HepG2 (cell line): ENCODE data around the gene C11orf68. TPM values are rescaled to one million over a fixed set of nuclear protein-coding genes. Genes with fewer than 3 reads are reported as not detected.

ENCODE experiments used
- ATF1 ChIP-seq: IDR thresholded peaks from 2 replicates; pipeline ENCODE4 v1.6.1; 2016; ENCODE audit warnings: mild to moderate bottlenecking, control low read depth
- BRCA1 ChIP-seq: sonication (generic); formaldehyde crosslinking; IDR thresholded peaks from 2 replicates; pipeline ENCODE4 v1.4.0; 2020; ENCODE audit warnings: missing genetic modification reagents
- BRD4 ChIP-seq: sonication (generic); formaldehyde crosslinking; IDR thresholded peaks from 2 replicates; pipeline ENCODE4 v1.4.0; 2020; ENCODE audit warnings: missing genetic modification reagents
- EHMT2 ChIP-seq: fragments of 200-600 bp; sonication (generic); IDR thresholded peaks from 2 replicates; pipeline ENCODE4 v1.7.0; 2017; ENCODE audit warnings: antibody characterized with exemption, low read depth, low read length, borderline replicate concordance
- GPN1 ChIP-seq: sonication (generic); formaldehyde crosslinking; IDR thresholded peaks from 2 replicates; pipeline ENCODE4 v1.5.1; 2020; ENCODE audit warnings: missing genetic modification reagents, borderline replicate concordance
- MAFG ChIP-seq: sonication (generic); formaldehyde crosslinking; IDR thresholded peaks from 2 replicates; pipeline ENCODE4 v1.5.1; 2020; ENCODE audit warnings: mild to moderate bottlenecking, missing genetic modification reagents
- NR0B2 ChIP-seq: sonication (generic); formaldehyde crosslinking; IDR thresholded peaks from 2 replicates; pipeline ENCODE4 v1.4.0; 2020; ENCODE audit warnings: mild to moderate bottlenecking, missing genetic modification reagents
- PAX8 ChIP-seq: sonication (generic); formaldehyde crosslinking; IDR thresholded peaks from 2 replicates; pipeline ENCODE4 v1.8.0; 2022; ENCODE audit warnings: mild to moderate bottlenecking, missing genetic modification reagents, borderline replicate concordance
- REXO4 ChIP-seq: sonication (generic); formaldehyde crosslinking; IDR thresholded peaks from 2 replicates; pipeline ENCODE4 v1.8.0; 2022; ENCODE audit warnings: missing genetic modification reagents, mild to moderate bottlenecking, borderline replicate concordance
- SATB2 ChIP-seq: sonication (generic); formaldehyde crosslinking; IDR thresholded peaks from 2 replicates; pipeline ENCODE4 v1.5.0; 2020; ENCODE audit warnings: missing genetic modification reagents
- SUZ12 ChIP-seq: fragments of 150-350 bp; IDR thresholded peaks from 2 replicates; pipeline ENCODE4 v1.6.1; 2014; ENCODE audit warnings: low read depth, low read length
- SYNCRIP ChIP-seq: fragments of 200-400 bp; formaldehyde crosslinking; IDR thresholded peaks from 2 replicates; pipeline ENCODE4 v1.6.1; 2018; ENCODE audit warnings: mild to moderate bottlenecking, low read depth, low read length; ENCODE audit not compliant: insufficient read depth
- TRIM22 ChIP-seq: fragments of 450-650 bp; IDR thresholded peaks from 2 replicates; pipeline ENCODE4 v1.6.1; 2017
- ZEB1 ChIP-seq: IDR thresholded peaks from 2 replicates; pipeline ENCODE4 v1.6.1; 2012; ENCODE audit warnings: mild to moderate bottlenecking, low read depth, inconsistent platforms; ENCODE audit not compliant: insufficient replicate concordance
- ZNF235 ChIP-seq: sonication (generic); formaldehyde crosslinking; IDR thresholded peaks from 2 replicates; pipeline ENCODE4 v1.8.1; 2023; ENCODE audit warnings: mild to moderate bottlenecking, missing genetic modification reagents, borderline replicate concordance
- ZNF484 ChIP-seq: sonication (generic); formaldehyde crosslinking; IDR thresholded peaks from 2 replicates; pipeline ENCODE4 v1.5.1; 2020; ENCODE audit warnings: mild to moderate bottlenecking, low read depth, missing genetic modification reagents, borderline replicate concordance
- ZNF549 ChIP-seq: sonication (generic); formaldehyde crosslinking; IDR thresholded peaks from 2 replicates; pipeline ENCODE4 v1.5.0; 2020; ENCODE audit warnings: missing genetic modification reagents
- ZNF749 ChIP-seq: sonication (generic); formaldehyde crosslinking; IDR thresholded peaks from 2 replicates; pipeline ENCODE4 v1.8.0; 2022; ENCODE audit warnings: mild to moderate bottlenecking, missing genetic modification reagents, moderate library complexity, borderline replicate concordance
- polyA plus RNA-seq, 8 experiments: library from polyadenylated mRNA; depleted of rRNA in 3 of 8; stranded (reverse) in 7 of 8; unstranded in 1 of 8; fragments of >200 nt; fragmentation: Illumina TruSeq in 4 of 8; extraction: Trizol in 4 of 8; gene quantifications; 2 replicates each; pipeline versions ENCODE4 v1.2.1 to v1.2.3, GENCODE V29; 2011 to 2016; ENCODE audit warnings: low read depth in 4 of 8, missing spikeins in 1 of 8, mixed read lengths in 1 of 8; ENCODE audit not compliant: insufficient read depth in 1 of 8
- total RNA-seq, 5 experiments: library from RNA; depleted of rRNA; stranded (reverse); fragments of >200 nt; fragmentation: Illumina TruSeq; extraction: Trizol; gene quantifications; 2 replicates each; pipeline ENCODE4 v1.2.3, GENCODE V29; 2016; ENCODE audit warnings: low read depth in 1 of 5
- TF ChIP-seq, protein P1 (sequence below): sonication (generic); formaldehyde crosslinking; IDR thresholded peaks from 2 replicates; pipeline ENCODE4 v1.4.0; 2020; ENCODE audit warnings: missing genetic modification reagents, borderline replicate concordance

The C11orf68 gene
- total and polyA plus RNA-seq, 2 of the 13 experiments (the other 11 are each of a cell fraction or from before 2014, with no cell fraction given), result 8.4 to 28.3 TPM

- TF ChIP-seq REXO4 (CRISPR knock-in tag), result no peak
- no peak for TF ChIP-seq BRD4 (CRISPR knock-in tag)
- TF ChIP-seq, protein P1, sequence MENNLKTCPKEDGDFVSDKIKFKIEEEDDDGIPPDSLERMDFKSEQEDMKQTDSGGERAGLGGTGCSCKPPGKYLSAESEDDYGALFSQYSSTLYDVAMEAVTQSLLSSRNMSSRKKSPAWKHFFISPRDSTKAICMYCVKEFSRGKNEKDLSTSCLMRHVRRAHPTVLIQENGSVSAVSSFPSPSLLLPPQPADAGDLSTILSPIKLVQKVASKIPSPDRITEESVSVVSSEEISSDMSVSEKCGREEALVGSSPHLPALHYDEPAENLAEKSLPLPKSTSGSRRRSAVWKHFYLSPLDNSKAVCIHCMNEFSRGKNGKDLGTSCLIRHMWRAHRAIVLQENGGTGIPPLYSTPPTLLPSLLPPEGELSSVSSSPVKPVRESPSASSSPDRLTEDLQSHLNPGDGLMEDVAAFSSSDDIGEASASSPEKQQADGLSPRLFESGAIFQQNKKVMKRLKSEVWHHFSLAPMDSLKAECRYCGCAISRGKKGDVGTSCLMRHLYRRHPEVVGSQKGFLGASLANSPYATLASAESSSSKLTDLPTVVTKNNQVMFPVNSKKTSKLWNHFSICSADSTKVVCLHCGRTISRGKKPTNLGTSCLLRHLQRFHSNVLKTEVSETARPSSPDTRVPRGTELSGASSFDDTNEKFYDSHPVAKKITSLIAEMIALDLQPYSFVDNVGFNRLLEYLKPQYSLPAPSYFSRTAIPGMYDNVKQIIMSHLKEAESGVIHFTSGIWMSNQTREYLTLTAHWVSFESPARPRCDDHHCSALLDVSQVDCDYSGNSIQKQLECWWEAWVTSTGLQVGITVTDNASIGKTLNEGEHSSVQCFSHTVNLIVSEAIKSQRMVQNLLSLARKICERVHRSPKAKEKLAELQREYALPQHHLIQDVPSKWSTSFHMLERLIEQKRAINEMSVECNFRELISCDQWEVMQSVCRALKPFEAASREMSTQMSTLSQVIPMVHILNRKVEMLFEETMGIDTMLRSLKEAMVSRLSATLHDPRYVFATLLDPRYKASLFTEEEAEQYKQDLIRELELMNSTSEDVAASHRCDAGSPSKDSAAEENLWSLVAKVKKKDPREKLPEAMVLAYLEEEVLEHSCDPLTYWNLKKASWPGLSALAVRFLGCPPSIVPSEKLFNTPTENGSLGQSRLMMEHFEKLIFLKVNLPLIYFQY (CRISPR knock-in tag), result no peak
- TF ChIP-seq ZNF549, result no peak
- no peak for TF ChIP-seq SATB2 (CRISPR knock-in tag)
- no peak for TF ChIP-seq GPN1 (CRISPR knock-in tag)
- no peak for TF ChIP-seq ZNF484
- TF ChIP-seq BRCA1 (CRISPR knock-in tag), result no peak
- 0 out of 2 replicates have a peak, but pooled peaks have one; percentile 39 for TF ChIP-seq ZNF749
- no peak for TF ChIP-seq TRIM22
- TF ChIP-seq ATF1 (CRISPR knock-in tag), result peak; percentile 83
- no peak for TF ChIP-seq EHMT2
- TF ChIP-seq MAFG (CRISPR knock-in tag), result no peak
- no peak for TF ChIP-seq ZNF235
- no peak for TF ChIP-seq SYNCRIP
- no peak for TF ChIP-seq PAX8 (CRISPR knock-in tag)
- peak; percentile 26 for TF ChIP-seq ZEB1
- TF ChIP-seq SUZ12, result no peak
- no peak for TF ChIP-seq NR0B2 (CRISPR knock-in tag)
Observed at GRCh38 chr11:65888163-65888814, 30.6 kb downstream of the C11orf68 start, which contains the start of gene FIBP (continued).
